ENCODE data around the gene MBOAT2.

The MBOAT2 gene

DNA sequence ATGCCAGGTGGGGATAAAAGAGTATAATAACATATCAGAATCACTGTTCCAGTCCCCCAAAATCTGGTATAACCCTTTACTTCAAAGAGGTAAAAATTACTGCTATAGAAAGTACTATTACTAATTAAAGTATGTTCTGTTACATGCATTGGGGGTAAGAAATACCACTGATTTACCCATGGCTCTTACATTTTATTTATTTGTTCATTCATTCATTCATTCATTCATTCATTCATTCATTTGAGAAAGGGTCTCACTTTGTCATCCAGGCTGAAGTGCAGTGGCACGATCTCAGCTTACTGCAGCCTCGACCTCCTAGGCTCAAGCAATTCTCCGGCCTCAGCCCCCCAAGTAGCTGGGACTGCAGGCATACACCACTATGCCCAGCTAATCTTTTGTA is 74.4 kb downstream of the MBOAT2 start:
- ChIA-PET POLR2A (no interaction called here), CTCF (no interaction called here)
- no peak overlapping the region for H3K4me3 ChIP-seq (ENCODE audit: low read depth, low read length)
- TF ChIP-seq, protein P1, sequence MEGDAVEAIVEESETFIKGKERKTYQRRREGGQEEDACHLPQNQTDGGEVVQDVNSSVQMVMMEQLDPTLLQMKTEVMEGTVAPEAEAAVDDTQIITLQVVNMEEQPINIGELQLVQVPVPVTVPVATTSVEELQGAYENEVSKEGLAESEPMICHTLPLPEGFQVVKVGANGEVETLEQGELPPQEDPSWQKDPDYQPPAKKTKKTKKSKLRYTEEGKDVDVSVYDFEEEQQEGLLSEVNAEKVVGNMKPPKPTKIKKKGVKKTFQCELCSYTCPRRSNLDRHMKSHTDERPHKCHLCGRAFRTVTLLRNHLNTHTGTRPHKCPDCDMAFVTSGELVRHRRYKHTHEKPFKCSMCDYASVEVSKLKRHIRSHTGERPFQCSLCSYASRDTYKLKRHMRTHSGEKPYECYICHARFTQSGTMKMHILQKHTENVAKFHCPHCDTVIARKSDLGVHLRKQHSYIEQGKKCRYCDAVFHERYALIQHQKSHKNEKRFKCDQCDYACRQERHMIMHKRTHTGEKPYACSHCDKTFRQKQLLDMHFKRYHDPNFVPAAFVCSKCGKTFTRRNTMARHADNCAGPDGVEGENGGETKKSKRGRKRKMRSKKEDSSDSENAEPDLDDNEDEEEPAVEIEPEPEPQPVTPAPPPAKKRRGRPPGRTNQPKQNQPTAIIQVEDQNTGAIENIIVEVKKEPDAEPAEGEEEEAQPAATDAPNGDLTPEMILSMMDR (IDR thresholded peaks at IDR 0.05; ENCODE audit: insufficient read depth, low read length, missing control alignments) = no peak
- no peak for DNase-seq (ENCODE audit: low read depth, low spot score)

DNA sequence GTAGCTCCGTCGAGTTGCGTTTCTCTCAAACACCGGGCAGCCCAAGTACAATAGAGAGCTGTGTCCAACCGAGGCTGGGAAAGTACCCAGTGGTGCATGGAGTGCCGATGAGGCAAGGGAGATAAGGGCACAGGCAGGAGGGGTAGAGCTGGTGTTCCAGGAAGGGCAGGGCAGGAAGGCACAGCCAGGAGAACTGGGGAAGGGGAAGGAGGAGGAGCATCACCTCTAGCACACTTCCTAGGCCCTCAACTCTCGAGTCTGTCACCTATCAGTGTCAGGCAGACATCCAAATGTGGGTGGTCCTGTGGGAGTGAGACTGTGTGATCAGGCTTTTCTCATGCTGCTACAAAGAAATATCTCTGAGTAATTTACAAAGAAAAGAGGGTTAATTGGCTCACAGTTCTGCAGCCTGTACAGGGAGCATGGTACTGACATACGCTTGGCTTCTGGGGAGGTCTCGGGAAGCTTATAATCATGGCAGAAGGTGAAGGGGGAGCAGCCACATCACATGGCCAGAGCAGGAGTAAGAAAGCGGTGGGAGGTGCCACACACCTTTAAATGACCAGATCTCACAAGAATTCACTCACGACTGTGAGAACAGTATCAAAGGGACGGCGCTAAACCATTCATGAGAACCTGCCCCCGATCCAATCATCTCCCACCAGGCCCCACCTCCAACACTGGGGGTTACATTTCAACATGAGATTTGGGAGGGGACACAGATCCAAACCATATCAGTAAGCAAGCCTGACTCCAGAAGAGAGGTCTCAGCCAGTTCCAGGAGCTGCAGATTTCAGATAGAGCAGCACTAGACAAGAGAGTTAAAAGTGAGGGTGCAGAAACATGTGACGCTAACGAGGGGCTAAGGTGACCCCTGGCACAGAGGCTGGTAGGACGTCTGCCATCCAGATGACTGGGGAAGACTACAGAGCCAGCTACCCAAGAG is 75.7 kb downstream of the MBOAT2 start:
- TF ChIP-seq, protein P1 (IDR thresholded peaks at IDR 0.05; ENCODE audit: insufficient read depth, low read length, missing control alignments) = no peak
- no peak for DNase-seq (ENCODE audit: low read depth, low spot score)
- ChIA-PET CTCF (no interaction called here), POLR2A (no interaction called here)
- no peak overlapping the region for H3K4me3 ChIP-seq (ENCODE audit: low read depth, low read length)

DNA sequence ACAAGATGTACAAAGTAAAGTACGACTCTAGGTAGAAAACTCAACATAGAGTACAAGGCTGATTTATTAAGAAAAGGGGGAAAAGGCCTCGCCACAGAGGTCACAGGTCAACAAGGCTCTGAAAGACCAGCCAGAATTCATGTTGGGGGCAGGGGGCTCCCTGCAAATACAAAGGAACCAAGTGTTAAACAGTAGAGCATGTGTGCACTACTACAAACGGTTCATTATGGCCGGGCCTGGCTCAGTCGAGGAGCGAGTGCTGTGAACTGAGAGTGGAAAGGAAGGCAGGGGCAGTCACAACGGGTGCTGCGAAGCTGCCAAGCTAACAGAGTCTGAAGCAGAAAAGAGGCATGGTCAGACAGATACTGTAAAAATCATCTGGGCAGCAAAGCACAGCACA is 77.1 kb downstream of the MBOAT2 start:
- ChIA-PET POLR2A (no interaction called here), CTCF (no interaction called here)
- DNase-seq (ENCODE audit: low read depth, low spot score) = no peak
- TF ChIP-seq, protein P1 (IDR thresholded peaks at IDR 0.05; ENCODE audit: insufficient read depth, low read length, missing control alignments) = no peak
- H3K4me3 ChIP-seq (ENCODE audit: low read depth, low read length) = no peak overlapping the region

DNA sequence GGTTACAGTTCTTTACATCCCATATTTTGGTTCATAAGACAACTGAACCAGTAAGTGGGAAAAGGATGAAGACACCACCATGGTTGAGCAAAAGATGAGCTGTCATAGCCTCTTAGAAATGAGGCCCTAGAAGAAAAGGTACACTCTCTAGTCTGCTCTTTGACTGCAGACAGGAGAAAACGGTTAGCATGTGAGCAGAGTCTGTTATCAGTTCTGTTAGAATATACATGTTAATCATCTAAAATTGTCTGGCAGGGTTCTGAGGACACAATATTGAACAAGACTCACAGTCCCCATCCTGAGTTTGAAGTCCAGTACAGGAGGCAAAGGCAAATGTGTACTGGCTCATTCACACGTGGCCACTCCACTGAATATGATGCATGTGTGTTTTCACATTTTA is 78.1 kb downstream of the MBOAT2 start:
- H3K4me3 ChIP-seq (ENCODE audit: low read depth, low read length) = no peak overlapping the region
- POLR2A ChIA-PET = no interaction called here
- CTCF ChIA-PET = no interaction called here
- TF ChIP-seq, protein P1 (IDR thresholded peaks at IDR 0.05; ENCODE audit: insufficient read depth, low read length, missing control alignments) = no peak
- DNase-seq (ENCODE audit: low read depth, low spot score) = no peak

DNA sequence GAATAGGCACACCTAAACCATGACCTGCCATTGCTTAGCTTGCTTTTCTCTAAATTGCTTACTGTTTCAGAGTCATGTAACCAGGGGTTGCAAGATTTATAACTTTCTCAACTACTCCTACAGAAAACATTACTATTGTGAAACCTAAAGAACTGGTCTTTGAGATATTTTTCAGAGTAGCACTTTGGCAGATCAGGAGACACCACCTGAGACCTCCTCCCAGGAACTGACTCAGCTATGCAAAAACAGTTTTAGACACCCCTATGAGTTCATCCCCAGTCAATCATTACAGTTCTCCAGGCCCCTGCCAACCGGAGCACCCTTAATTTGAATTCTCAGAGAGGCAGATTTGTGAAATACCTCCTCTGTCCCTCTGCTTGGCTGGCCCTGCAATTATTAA is 80.3 kb downstream of the MBOAT2 start:
- ChIA-PET CTCF (no interaction called here), POLR2A (no interaction called here)
- no peak overlapping the region for H3K4me3 ChIP-seq (ENCODE audit: low read depth, low read length)
- TF ChIP-seq, protein P1 (IDR thresholded peaks at IDR 0.05; ENCODE audit: insufficient read depth, low read length, missing control alignments) = no peak
- no peak for DNase-seq (ENCODE audit: low read depth, low spot score)

DNA sequence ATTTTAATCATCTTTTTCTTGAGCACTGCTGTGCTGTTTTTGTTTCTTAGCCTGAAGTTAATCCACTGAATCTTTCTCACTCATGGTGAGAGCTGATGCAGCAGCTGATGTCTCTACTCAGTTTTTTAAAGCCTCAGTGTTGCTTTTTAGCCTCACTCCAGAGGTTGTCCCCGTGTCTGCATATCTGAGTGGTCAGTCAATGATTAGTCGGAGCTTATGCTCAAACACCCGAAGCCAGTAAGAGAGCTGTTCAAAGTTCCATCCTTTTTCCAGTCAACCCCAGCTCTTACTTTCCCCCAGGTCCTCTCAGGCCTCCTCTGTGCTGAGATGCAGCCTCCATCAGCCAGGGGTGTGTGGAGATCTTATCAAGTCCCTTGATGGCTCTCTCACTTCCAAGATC is 81.1 kb downstream of the MBOAT2 start:
- TF ChIP-seq, protein P1 (IDR thresholded peaks at IDR 0.05; ENCODE audit: insufficient read depth, low read length, missing control alignments) = no peak
- no peak overlapping the region for H3K4me3 ChIP-seq (ENCODE audit: low read depth, low read length)
- ChIA-PET CTCF (interaction anchor here (1.1 kb wide), 1 partner anchor 49 kb away, joined by 3 read pairs; no protein-coding TSS in a partner anchor), POLR2A (no interaction called here)
- no peak for DNase-seq (ENCODE audit: low read depth, low spot score)

Measured in AG04449 (cell line).